Measurements from ENCODE around the gene CCDC148. TPM values are rescaled to one million over a fixed set of nuclear protein-coding genes. Genes with fewer than 3 reads are reported as not detected.
"Not testable (repeated sequence)": the region's sequence is repeated elsewhere in the genome, so short reads cannot be mapped to it uniquely, and the experiment has no call there.

The CCDC148 gene
- total RNA-seq, 1 donor from 2014 or later, result 1.2 TPM

DNA sequence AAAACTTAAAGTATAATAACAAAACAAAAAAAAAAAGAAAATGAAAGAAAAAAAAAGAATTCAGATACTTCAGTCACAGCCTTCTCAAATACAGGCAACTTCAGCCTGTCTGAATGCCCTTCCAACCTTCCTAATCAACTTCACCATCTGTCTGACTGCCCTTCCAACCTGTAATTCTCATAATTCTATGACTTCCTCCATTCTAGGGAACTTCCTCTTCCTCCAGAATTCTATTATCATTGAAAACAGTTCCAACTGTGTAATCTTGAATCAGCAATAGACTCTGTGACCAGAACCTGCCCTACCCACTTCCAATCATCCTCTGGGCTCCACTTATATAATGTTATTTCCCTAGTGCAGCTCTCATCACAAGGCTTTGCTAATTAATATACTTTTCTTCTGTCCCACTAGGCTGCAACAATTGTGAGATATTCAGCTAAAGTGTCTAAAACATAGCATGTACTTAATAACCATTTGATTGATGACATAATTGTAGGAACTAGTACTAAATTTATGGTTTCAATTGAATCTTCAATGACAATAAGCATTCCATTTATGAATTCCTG lies 227.5 kb downstream of the CCDC148 start:
- no peak for DNase-seq
- intact Hi-C loops (cut with DNase I), result no loop called here
- H3K27ac ChIP-seq, result no peak overlapping the region
- no peaks in the 10 kb centered on the region for H3K36me3 ChIP-seq
- no peaks in the 10 kb centered on the region for H3K27me3 ChIP-seq
- TF ChIP-seq, protein P1, sequence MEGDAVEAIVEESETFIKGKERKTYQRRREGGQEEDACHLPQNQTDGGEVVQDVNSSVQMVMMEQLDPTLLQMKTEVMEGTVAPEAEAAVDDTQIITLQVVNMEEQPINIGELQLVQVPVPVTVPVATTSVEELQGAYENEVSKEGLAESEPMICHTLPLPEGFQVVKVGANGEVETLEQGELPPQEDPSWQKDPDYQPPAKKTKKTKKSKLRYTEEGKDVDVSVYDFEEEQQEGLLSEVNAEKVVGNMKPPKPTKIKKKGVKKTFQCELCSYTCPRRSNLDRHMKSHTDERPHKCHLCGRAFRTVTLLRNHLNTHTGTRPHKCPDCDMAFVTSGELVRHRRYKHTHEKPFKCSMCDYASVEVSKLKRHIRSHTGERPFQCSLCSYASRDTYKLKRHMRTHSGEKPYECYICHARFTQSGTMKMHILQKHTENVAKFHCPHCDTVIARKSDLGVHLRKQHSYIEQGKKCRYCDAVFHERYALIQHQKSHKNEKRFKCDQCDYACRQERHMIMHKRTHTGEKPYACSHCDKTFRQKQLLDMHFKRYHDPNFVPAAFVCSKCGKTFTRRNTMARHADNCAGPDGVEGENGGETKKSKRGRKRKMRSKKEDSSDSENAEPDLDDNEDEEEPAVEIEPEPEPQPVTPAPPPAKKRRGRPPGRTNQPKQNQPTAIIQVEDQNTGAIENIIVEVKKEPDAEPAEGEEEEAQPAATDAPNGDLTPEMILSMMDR (IDR thresholded peaks at IDR 0.05), result no peak
- H3K9me3 ChIP-seq, result no peaks in the 10 kb centered on the region
- H3K4me1 ChIP-seq, result no peaks in the 10 kb centered on the region
- H3K4me3 ChIP-seq, result no peak overlapping the region
- ATAC-seq, result no peak

DNA sequence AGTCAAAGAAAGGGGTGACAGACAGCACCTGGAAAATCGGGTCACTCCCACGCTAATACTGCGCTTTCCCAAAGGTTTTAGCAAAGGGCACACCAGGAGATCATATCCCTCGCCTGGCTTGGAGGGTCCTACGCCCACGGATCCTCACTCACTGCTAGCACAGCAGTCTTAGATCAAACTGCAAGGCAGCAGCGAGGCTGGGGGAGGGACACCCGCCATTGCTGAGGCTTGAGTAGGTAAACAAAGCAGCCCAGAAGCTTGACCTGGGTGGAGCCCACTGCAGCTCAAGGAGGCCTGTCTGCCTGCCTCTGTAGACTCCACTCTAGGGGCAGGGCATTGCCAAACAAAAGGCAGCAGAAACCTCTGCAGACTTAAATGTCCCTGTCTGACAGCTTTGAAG lies 233.5 kb downstream of the CCDC148 start:
- H3K9me3 ChIP-seq; ATAC-seq; H3K4me3 ChIP-seq; H3K36me3 ChIP-seq; H3K27ac ChIP-seq; DNase-seq; H3K4me1 ChIP-seq; H3K27me3 ChIP-seq; intact Hi-C loops (cut with DNase I): not testable (repeated sequence)

DNA sequence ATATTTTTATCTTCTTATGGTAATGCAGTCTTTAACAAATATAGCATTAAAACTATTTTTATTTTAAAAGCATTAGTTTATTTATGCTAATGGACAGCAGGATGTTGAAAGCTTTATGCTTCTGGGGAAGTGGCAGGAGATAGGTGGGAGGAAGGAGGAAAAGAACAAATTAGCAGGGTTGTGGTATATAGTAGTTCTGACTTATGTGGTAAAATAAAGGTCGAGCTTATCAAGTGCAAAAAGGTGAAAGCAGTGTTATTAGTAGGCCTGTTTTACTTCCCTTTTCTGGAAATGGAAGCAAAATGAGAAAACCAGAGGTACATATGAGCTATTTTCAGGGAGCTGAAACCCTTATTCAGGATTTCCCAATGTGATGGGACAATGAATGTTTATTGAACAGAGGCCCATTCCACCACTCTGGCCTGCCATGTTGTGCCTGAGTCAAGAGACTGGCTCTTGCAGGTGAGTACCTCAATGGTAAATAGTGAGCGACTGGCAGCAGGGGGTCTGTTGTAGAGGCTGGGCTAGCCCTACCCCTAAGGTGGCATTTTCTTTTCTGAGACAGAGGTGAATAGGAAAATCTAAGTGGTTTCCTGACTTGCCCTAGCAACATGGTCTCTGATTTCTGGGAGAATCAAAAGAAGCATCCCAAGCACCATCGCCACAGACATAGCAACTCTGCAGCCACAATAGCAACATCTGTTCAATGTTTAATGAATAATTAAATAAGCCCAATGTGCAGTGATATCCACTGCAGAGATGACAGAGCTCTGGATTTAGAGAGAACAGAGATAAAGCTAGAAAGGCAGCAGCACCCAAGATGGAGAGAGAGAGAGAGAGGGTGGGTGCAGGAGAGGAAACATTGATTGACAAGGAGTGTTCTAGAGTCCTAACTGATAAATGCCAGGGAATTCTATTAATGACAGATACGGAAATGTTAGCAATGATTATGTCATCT lies 235.2 kb downstream of the CCDC148 start:
- ATAC-seq (no peak), DNase-seq (no peak)
- Histone ChIP-seq H3K4me3 (no peak overlapping the region), H3K9me3 (no peaks in the 10 kb centered on the region), H3K27me3 (no peaks in the 10 kb centered on the region), H3K4me1 (no peaks in the 10 kb centered on the region), H3K36me3 (no peaks in the 10 kb centered on the region), H3K27ac (no peak overlapping the region)
- intact Hi-C loops (cut with DNase I), result no loop called here
- TF ChIP-seq, protein P1 (IDR thresholded peaks at IDR 0.05), result no peak

DNA sequence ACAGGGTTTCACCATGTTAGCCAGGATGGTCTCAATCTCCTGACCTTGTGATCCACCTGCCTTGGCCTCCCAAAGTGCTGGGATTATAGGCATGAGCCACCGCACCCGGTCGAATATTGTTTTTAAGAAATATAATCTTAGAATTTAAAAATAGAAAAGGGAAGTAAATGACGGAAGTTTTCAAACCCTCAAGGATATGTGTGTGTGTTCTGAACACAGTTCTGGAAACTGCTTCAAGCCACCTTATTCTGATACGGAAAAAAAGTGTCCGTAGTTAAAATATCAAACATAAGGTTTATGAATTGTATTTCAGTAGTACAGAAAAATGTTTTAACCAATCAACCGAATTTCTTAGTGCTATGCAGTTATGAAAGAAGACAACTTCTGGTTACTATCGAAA lies 239.0 kb downstream of the CCDC148 start:
- DNase-seq (no peak), ATAC-seq (no peak)
- Histone ChIP-seq H3K9me3 (no peaks in the 10 kb centered on the region), H3K4me1 (no peaks in the 10 kb centered on the region), H3K36me3 (no peaks in the 10 kb centered on the region), H3K27me3 (no peaks in the 10 kb centered on the region), H3K27ac (no peak overlapping the region), H3K4me3 (no peak overlapping the region)
- intact Hi-C loops (cut with DNase I), result no loop called here
- TF ChIP-seq, protein P1 (IDR thresholded peaks at IDR 0.05), result no peak

DNA sequence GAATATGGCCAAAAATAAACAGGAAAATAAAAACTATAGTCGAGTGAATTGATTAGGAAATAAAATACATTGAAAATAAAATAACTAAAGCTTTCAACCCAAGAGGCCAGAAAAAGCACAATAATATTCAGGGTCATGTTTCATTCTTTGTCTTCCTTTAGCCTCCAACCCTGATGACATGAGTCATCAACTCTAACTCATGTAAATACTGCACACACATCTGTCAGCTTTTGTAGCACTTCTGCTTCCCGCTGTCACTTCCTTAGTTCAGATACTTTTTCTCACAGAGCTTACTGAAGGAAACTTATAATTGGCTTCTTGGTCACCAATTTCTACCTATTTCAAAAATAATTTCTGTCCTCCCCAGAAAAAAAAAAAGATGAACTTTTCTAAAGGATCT lies 242.1 kb downstream of the CCDC148 start:
- DNase-seq, result no peak
- Histone ChIP-seq H3K36me3 (no peaks in the 10 kb centered on the region), H3K4me1 (no peaks in the 10 kb centered on the region), H3K9me3 (no peaks in the 10 kb centered on the region), H3K4me3 (no peak overlapping the region), H3K27ac (no peak overlapping the region), H3K27me3 (no peaks in the 10 kb centered on the region)
- TF ChIP-seq, protein P1 (IDR thresholded peaks at IDR 0.05), result no peak
- intact Hi-C loops (cut with DNase I), result no loop called here
- ATAC-seq, result peak; percentile 81

DNA sequence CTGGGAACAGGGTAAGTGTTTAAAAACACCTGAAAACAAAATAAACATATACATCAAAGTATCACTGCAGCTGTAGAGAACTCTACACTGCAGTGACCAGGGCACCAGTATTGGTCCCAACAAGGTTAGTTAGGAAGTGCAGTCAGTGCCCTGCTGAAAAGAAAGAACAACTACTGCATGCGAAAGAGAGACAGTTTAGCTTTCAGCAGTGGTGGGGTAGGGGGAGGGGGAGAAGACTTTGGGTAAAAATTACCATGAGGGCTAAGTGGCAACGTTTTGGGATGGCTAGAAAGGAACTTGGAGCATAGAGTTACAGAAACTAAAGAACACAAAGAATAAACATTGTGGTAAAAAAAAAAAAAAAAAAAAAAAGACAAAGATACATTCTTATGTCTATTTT lies 242.8 kb downstream of the CCDC148 start:
- no peaks in the 10 kb centered on the region for H3K27me3 ChIP-seq
- intact Hi-C loops (cut with DNase I), result no loop called here
- TF ChIP-seq, protein P1 (IDR thresholded peaks at IDR 0.05), result no peak
- H3K4me3 ChIP-seq, result no peak overlapping the region
- H3K27ac ChIP-seq, result no peak overlapping the region
- H3K4me1 ChIP-seq, result no peaks in the 10 kb centered on the region
- ATAC-seq, result no peak
- H3K36me3 ChIP-seq, result no peaks in the 10 kb centered on the region
- no peaks in the 10 kb centered on the region for H3K9me3 ChIP-seq
- no peak for DNase-seq
